ENCODE data around the gene ENTPD1. TPM values are rescaled to one million over a fixed set of nuclear protein-coding genes. Genes with fewer than 3 reads are reported as not detected.
"Not testable (repeated sequence)": the region's sequence is repeated elsewhere in the genome, so short reads cannot be mapped to it uniquely, and the experiment has no call there.

ENTPD1 gene
- polyA plus RNA-seq, 2 of the 4 experiments (the other 2 are of a cell fraction): 0.08 to 0.14 TPM

DNA sequence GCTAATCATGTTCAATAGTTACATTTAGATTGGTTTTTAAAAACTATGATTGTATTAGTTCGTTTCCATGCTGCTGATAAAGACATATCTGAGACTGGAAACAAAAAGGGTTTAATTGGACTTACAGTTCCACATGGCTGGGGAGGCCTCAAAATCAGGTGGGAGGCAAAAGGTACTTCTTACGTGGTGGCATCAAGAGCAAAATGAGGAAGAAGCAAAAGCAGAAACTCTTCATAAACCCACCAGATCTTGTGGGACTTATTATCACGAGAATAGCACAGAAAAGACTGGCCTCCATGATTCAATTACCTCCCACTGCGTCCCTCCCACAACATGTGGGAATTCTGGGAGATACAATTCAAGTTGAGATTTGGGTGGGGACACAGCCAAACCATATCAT lies 117.7 kb downstream of the ENTPD1 start (continued):
- TF ChIP-seq ESRRA (IDR thresholded peaks at IDR 0.05; ENCODE audit: borderline replicate concordance, low read length): no peak
- TF ChIP-seq, protein P1, sequence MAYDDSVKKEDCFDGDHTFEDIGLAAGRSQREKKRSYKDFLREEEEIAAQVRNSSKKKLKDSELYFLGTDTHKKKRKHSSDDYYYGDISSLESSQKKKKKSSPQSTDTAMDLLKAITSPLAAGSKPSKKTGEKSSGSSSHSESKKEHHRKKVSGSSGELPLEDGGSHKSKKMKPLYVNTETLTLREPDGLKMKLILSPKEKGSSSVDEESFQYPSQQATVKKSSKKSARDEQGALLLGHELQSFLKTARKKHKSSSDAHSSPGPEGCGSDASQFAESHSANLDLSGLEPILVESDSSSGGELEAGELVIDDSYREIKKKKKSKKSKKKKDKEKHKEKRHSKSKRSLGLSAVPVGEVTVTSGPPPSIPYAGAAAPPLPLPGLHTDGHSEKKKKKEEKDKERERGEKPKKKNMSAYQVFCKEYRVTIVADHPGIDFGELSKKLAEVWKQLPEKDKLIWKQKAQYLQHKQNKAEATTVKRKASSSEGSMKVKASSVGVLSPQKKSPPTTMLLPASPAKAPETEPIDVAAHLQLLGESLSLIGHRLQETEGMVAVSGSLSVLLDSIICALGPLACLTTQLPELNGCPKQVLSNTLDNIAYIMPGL (CRISPR knock-in tag; IDR thresholded peaks at IDR 0.05; ENCODE audit: borderline replicate concordance): no peak
- TF ChIP-seq, protein P2, sequence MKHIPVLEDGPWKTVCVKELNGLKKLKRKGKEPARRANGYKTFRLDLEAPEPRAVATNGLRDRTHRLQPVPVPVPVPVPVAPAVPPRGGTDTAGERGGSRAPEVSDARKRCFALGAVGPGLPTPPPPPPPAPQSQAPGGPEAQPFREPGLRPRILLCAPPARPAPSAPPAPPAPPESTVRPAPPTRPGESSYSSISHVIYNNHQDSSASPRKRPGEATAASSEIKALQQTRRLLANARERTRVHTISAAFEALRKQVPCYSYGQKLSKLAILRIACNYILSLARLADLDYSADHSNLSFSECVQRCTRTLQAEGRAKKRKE (CRISPR knock-in tag; IDR thresholded peaks at IDR 0.05; ENCODE audit: low read depth): no peak

DNA sequence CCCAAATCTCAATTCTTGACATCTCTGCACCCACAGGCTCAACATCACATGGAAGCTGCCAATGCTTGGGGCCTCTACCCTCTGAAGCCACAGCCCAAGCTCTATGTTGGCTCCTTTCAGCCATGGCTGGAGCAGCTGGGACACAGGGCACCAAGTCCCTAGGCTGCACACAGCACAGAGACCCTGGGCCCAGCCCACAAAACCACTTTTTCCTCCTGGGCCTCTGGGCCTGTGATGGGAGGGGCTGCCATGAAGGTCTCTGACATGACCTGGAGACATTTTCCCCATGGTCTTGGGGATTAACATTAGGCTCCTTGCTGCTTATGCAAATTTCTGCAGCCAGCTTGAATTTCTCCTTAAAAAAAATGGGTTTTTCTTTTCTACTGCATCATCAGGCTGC lies 118.8 kb downstream of the ENTPD1 start:
- TF ChIP-seq ZFP36 (IDR thresholded peaks at IDR 0.05; ENCODE audit: borderline replicate concordance, partially characterized antibody): peak; percentile 19
- H3K27ac ChIP-seq; H3K9me3 ChIP-seq; CTCF ChIA-PET; H3K4me2 ChIP-seq; POLR2A ChIA-PET; FAIRE-seq; DNase-seq (ENCODE audit: low read depth in 1 of 2, low spot score in 1 of 2); H3K4me1 ChIP-seq; ATAC-seq; H3K4me3 ChIP-seq: not testable (repeated sequence)

DNA sequence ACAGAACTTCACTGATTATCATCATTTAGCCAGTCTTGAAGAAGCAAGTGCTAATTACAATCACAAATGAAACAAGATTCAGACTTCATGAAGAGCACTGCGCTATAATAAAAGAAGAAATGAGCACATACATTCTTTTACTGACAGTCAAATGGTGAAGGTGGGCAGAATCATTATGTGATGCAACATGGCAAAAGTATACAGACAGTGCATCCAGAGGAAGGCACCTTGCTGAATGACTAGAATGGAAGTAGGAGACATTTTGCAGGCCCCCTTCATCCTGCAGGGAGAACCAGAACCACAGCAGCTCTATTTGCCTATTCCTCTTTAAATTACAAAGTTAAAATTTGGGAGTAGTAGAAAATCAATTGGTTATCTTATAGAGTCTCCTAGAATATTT lies 120.8 kb downstream of the ENTPD1 start:
- H3K4me2 ChIP-seq: no peak overlapping the region
- peaks cover 4% of the 10 kb centered on the region; the same call in 1 of the 3 replicates for H3K9me3 ChIP-seq
- FAIRE-seq (no peak), DNase-seq (ENCODE audit: low read depth in 1 of 2, low spot score in 1 of 2) (no peak), ATAC-seq (no peak)
- H3K4me3 ChIP-seq: no peak overlapping the region
- POLR2A ChIA-PET: no interaction called here
- no peak overlapping the region for H3K27ac ChIP-seq
- 87% methylated on average over 1 of the region's 1 CpG for WGBS (ENCODE audit: missing lambda C conversion rate)
- no peaks in the 10 kb centered on the region for H3K4me1 ChIP-seq
- no peak for TF ChIP-seq HOXA7 (CRISPR knock-in tag; IDR thresholded peaks at IDR 0.05)
- no peak for TF ChIP-seq CHD2 (IDR thresholded peaks at IDR 0.05; ENCODE audit: low read length, partially characterized antibody)
- no peak for TF ChIP-seq HOXB5 (CRISPR knock-in tag; IDR thresholded peaks at IDR 0.05)
- TF ChIP-seq, protein P3, sequence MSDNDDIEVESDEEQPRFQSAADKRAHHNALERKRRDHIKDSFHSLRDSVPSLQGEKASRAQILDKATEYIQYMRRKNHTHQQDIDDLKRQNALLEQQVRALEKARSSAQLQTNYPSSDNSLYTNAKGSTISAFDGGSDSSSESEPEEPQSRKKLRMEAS (IDR thresholded peaks at IDR 0.05): no peak
- TF ChIP-seq KDM5A (IDR thresholded peaks at IDR 0.05): no peak
- no peak for TF ChIP-seq NFE2L2 (conservative IDR thresholded peaks at IDR 0.05; ENCODE audit: low read length)
- TF ChIP-seq CHD4 (IDR thresholded peaks at IDR 0.05; ENCODE audit: borderline replicate concordance): no peak
- no peak for TF ChIP-seq EP300 (IDR thresholded peaks at IDR 0.05)
- no peak for TF ChIP-seq POLR2AphosphoS2 (conservative IDR thresholded peaks at IDR 0.05; ENCODE audit: low read length)
- CTCF ChIA-PET: interaction anchor here (1.2 kb wide), 1 partner anchor 183 kb away, joined by 3 read pairs; the partner anchor contains the start of gene TCTN3

DNA sequence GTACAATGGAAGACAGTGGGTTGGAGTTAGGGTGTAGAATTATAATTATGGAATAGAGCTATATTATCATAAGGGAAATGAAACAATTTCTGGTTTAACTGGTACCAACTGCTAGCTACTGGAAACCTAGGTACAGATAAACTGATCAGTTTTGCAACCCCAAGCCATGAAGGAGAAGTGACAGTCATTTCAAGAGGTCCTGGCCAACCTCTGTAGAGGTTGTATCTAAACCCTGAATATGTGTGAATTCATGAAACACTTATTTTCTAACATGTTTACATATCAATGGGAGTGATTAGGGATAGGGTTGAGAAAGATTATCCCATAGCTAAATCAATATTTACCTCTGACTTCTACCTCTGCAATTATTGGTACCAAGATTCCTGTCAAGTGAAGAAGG lies 121.9 kb downstream of the ENTPD1 start:
- FAIRE-seq (no peak), DNase-seq (ENCODE audit: low read depth in 1 of 2, low spot score in 1 of 2) (no peak), ATAC-seq (no peak)
- H3K4me3 ChIP-seq: no peak overlapping the region
- no peak overlapping the region for H3K4me2 ChIP-seq
- ChIA-PET CTCF (interaction anchor here (0.6 to 1.2 kb wide), 2 partner anchors 24 to 184 kb away, joined by 3 read pairs; partner anchors contain the start of gene TCTN3), POLR2A (no interaction called here)
- no peak for TF ChIP-seq KDM1A (IDR thresholded peaks at IDR 0.05; ENCODE audit: low read depth)
- TF ChIP-seq HOXB5 (CRISPR knock-in tag; IDR thresholded peaks at IDR 0.05): no peak
- no peak for TF ChIP-seq NFE2L2 (conservative IDR thresholded peaks at IDR 0.05; ENCODE audit: low read length)
- TF ChIP-seq RAD21 (conservative IDR thresholded peaks at IDR 0.05 in 1 of 2, IDR thresholded peaks at IDR 0.05 in 1 of 2): no peak
- no peak for TF ChIP-seq PHF8 (IDR thresholded peaks at IDR 0.05; ENCODE audit: borderline replicate concordance, low read depth)
- no peak overlapping the region for H3K27ac ChIP-seq
- H3K4me1 ChIP-seq: no peaks in the 10 kb centered on the region
- H3K9me3 ChIP-seq: peaks cover 4% of the 10 kb centered on the region; the same call in 1 of the 3 replicates
